HEK293 (cell line): ENCODE results near the gene CUL9.

Experiments
- CTCF ChIA-PET: fragments of 350-600 bp; formaldehyde crosslinking; extraction: SDS; loops from one replicate; lab custom pipeline; 2021; ENCODE audit warnings: antibody characterized with exemption; lab: Yijun Ruan, JAX
- POLR2A ChIA-PET: fragments of 300-600 bp; formaldehyde crosslinking; extraction: SDS; loops from one replicate; lab custom pipeline; 2020; ENCODE audit warnings: antibody characterized with exemption, inconsistent platforms; lab: Yijun Ruan, JAX
- H3K27ac ChIP-seq: fragments of 200-500 bp; sonication (Bioruptor generic); 2 replicates; pipeline ENCODE4 v1.5.1; 2014; ENCODE audit warnings: low read depth, low read length, control low read depth, inconsistent platforms; ENCODE audit errors: extremely low read depth
- H3K36me3 ChIP-seq, 2 experiments: fragments of 200-500 bp in 1 of 2; sonication (Bioruptor generic) in 1 of 2; 1 replicate in 1 of 2; 2 replicates in 1 of 2; pipeline ENCODE4 v1.5.1; 2014 to 2017; ENCODE audit warnings: inconsistent platforms in 2 of 2, low read length in 2 of 2; ENCODE audit not compliant: control insufficient read depth in 2 of 2, insufficient read depth in 1 of 2
- H3K4me1 ChIP-seq: fragments of 200-500 bp; sonication (Bioruptor generic); 2 replicates; pipeline ENCODE4 v1.5.1; 2014; ENCODE audit warnings: mild to moderate bottlenecking, low read length, inconsistent platforms; ENCODE audit not compliant: control insufficient read depth, insufficient read depth
- H3K4me3 ChIP-seq: 2 replicates; pipeline ENCODE4 v1.5.1; 2011; ENCODE audit warnings: low read depth, mild to moderate bottlenecking, control low read depth, low read length, moderate library complexity
- H3K9me3 ChIP-seq: fragments of 200-500 bp; sonication (Bioruptor generic); 2 replicates; pipeline ENCODE4 v1.5.1; 2014; ENCODE audit warnings: low read depth, low read length, inconsistent platforms; ENCODE audit not compliant: control insufficient read depth, insufficient read depth
- IKZF3 ChIP-seq: fragments of 450-650 bp; IDR thresholded peaks from 2 replicates; pipeline ENCODE4 v1.5.0; 2018; ENCODE audit warnings: missing biosample characterization, mild to moderate bottlenecking, missing genetic modification characterization, moderate library complexity
- INSM2 ChIP-seq: fragments of 450-650 bp; formaldehyde crosslinking; IDR thresholded peaks from 2 replicates; pipeline ENCODE4 v1.5.1; 2016; ENCODE audit warnings: missing biosample characterization, missing genetic modification characterization
- KLF7 ChIP-seq: fragments of 450-650 bp; formaldehyde crosslinking; IDR thresholded peaks from 2 replicates; pipeline ENCODE4 v1.5.1; 2016; ENCODE audit warnings: missing biosample characterization, missing genetic modification characterization, borderline replicate concordance
- MYNN ChIP-seq: fragments of 450-650 bp; formaldehyde crosslinking; IDR thresholded peaks from 2 replicates; pipeline ENCODE4 v1.5.1; 2016; ENCODE audit warnings: missing biosample characterization, missing genetic modification characterization, borderline replicate concordance
- PRDM4 ChIP-seq: fragments of 450-650 bp; formaldehyde crosslinking; IDR thresholded peaks from 2 replicates; pipeline ENCODE4 v1.5.1; 2017; ENCODE audit warnings: missing biosample characterization, missing genetic modification characterization
- ZBTB21 ChIP-seq: fragments of 450-650 bp; formaldehyde crosslinking; IDR thresholded peaks from 2 replicates; pipeline ENCODE4 v1.5.1; 2017; ENCODE audit warnings: missing biosample characterization, missing genetic modification characterization
- ZBTB44 ChIP-seq: fragments of 450-650 bp; IDR thresholded peaks from 2 replicates; pipeline ENCODE4 v1.5.1; 2018; ENCODE audit warnings: missing biosample characterization, mild to moderate bottlenecking, missing genetic modification characterization
- ZFHX2 ChIP-seq: fragments of 450-650 bp; formaldehyde crosslinking; conservative IDR thresholded peaks from 2 replicates; pipeline ENCODE4 v1.5.1; 2016; ENCODE audit warnings: missing biosample characterization, missing genetic modification characterization
- ZNF157 ChIP-seq: fragments of 450-650 bp; formaldehyde crosslinking; IDR thresholded peaks from 2 replicates; pipeline ENCODE4 v1.5.1; 2016; ENCODE audit warnings: missing biosample characterization, missing genetic modification characterization
- ZNF362 ChIP-seq: fragments of 450-650 bp; formaldehyde crosslinking; IDR thresholded peaks from 2 replicates; pipeline ENCODE4 v1.5.1; 2016; ENCODE audit warnings: missing biosample characterization, missing genetic modification characterization
- ZNF391 ChIP-seq: fragments of 450-650 bp; formaldehyde crosslinking; IDR thresholded peaks from 2 replicates; pipeline ENCODE4 v1.5.1; 2016; ENCODE audit warnings: low read depth, missing biosample characterization, missing genetic modification characterization, borderline replicate concordance
- ZNF394 ChIP-seq: fragments of 450-650 bp; formaldehyde crosslinking; IDR thresholded peaks from 2 replicates; pipeline ENCODE4 v1.5.1; 2016; ENCODE audit warnings: missing biosample characterization, missing genetic modification characterization, mild to moderate bottlenecking, moderate library complexity, borderline replicate concordance
- ZNF416 ChIP-seq: fragments of 450-650 bp; formaldehyde crosslinking; IDR thresholded peaks from 2 replicates; pipeline ENCODE4 v1.5.1; 2016; ENCODE audit warnings: missing biosample characterization, missing genetic modification characterization
- ZNF488 ChIP-seq: fragments of 450-650 bp; formaldehyde crosslinking; IDR thresholded peaks from 2 replicates; pipeline ENCODE4 v1.5.1; 2016; ENCODE audit warnings: missing biosample characterization, missing genetic modification characterization
- ZNF501 ChIP-seq: fragments of 450-650 bp; formaldehyde crosslinking; IDR thresholded peaks from 2 replicates; pipeline ENCODE4 v1.5.1; 2016; ENCODE audit warnings: missing biosample characterization, missing genetic modification characterization
- ZNF513 ChIP-seq: fragments of 450-650 bp; IDR thresholded peaks from 2 replicates; pipeline ENCODE4 v1.5.1; 2018; ENCODE audit warnings: missing biosample characterization, missing genetic modification characterization
- ZNF561 ChIP-seq: fragments of 450-650 bp; IDR thresholded peaks from 2 replicates; pipeline ENCODE4 v1.5.1; 2018; ENCODE audit warnings: missing biosample characterization, missing genetic modification characterization, borderline replicate concordance
- ZNF571 ChIP-seq: fragments of 450-650 bp; formaldehyde crosslinking; IDR thresholded peaks from 2 replicates; pipeline ENCODE4 v1.5.0; 2017; ENCODE audit warnings: missing biosample characterization, missing genetic modification characterization
- ZNF626 ChIP-seq: fragments of 450-650 bp; sonication (Bioruptor Pico); formaldehyde crosslinking; IDR thresholded peaks from 2 replicates; pipeline ENCODE4 v1.5.1; 2018; ENCODE audit warnings: missing biosample characterization, missing genetic modification characterization, inconsistent platforms
- ZNF830 ChIP-seq: fragments of 450-650 bp; IDR thresholded peaks from 2 replicates; pipeline ENCODE4 v1.5.0; 2018; ENCODE audit warnings: missing biosample characterization, missing genetic modification characterization, low read depth, mild to moderate bottlenecking, moderate library complexity
- ZSCAN18 ChIP-seq: fragments of 450-650 bp; formaldehyde crosslinking; IDR thresholded peaks from 2 replicates; pipeline ENCODE4 v1.5.1; 2016; ENCODE audit warnings: missing biosample characterization, missing genetic modification characterization
- ZSCAN5A ChIP-seq: fragments of 450-650 bp; formaldehyde crosslinking; IDR thresholded peaks from 2 replicates; pipeline ENCODE4 v1.5.1; 2016; ENCODE audit warnings: missing biosample characterization, missing genetic modification characterization
- ZXDB ChIP-seq: fragments of 450-650 bp; formaldehyde crosslinking; IDR thresholded peaks from 2 replicates; pipeline ENCODE4 v1.5.1; 2016; ENCODE audit warnings: missing biosample characterization, missing genetic modification characterization

Gene CUL9

GRCh38 chr6:43269273-43270007, 87.4 kb downstream of the CUL9 start (continued):
- TF ChIP-seq ZXDB: peak; percentile 92
- TF ChIP-seq ZNF513 (tag by site-specific recombination): no peak
- TF ChIP-seq ZBTB21 (tag by site-specific recombination): no peak
- no peak for TF ChIP-seq ZNF157 (tag by site-specific recombination)
- TF ChIP-seq MYNN (tag by site-specific recombination): no peak
- no peak for TF ChIP-seq ZNF561 (tag by site-specific recombination)
- TF ChIP-seq ZSCAN18: no peak
- TF ChIP-seq ZNF416 (tag by site-specific recombination): no peak
- TF ChIP-seq ZBTB44 (tag by site-specific recombination): no peak
- no peak for TF ChIP-seq ZNF830 (tag by site-specific recombination)
- TF ChIP-seq ZNF391 (tag by site-specific recombination): no peak
- no peak for TF ChIP-seq IKZF3 (tag by site-specific recombination)
- TF ChIP-seq ZNF626: no peak
- no peak for TF ChIP-seq INSM2
- TF ChIP-seq ZNF501: no peak

- Histone ChIP-seq H3K4me3 (no peak overlapping the region), H3K36me3 (no peaks in the 10 kb centered on the region), H3K9me3 (no peaks in the 10 kb centered on the region), H3K4me1 (no peaks in the 10 kb centered on the region), H3K27ac (no peak overlapping the region)
- ChIA-PET CTCF (interaction anchor here (0.6 to 0.9 kb wide), 3 partner anchors 79 to 225 kb away, joined by 3 read pairs; no protein-coding TSS in a partner anchor), POLR2A (interaction anchor here (0.6 kb wide), 1 partner anchor 34 kb away, joined by 6 read pairs; no protein-coding TSS in a partner anchor)
- TF ChIP-seq ZSCAN5A (tag by site-specific recombination) (no peak), KLF7 (tag by site-specific recombination) (no peak), ZNF488 (tag by site-specific recombination) (no peak), ZNF394 (tag by site-specific recombination) (no peak), ZBTB21 (tag by site-specific recombination) (no peak), ZNF362 (tag by site-specific recombination) (no peak), ZNF571 (no peak), PRDM4 (tag by site-specific recombination) (no peak), ZFHX2 (tag by site-specific recombination) (no peak)
Measured at GRCh38 chr6:43271103-43271815, 89.3 kb downstream of the CUL9 start.
